DOHH2 (cell line): ENCODE measurements around the gene MMP14.

Experiments
- H3F3A ChIP-seq: fragments of 200-600 bp; sonication (generic), shearing (Covaris generic); 2 replicates; pipeline ENCODE4 v1.6.0; 2016; ENCODE audit warnings: antibody characterized with exemption, mild to moderate bottlenecking; ENCODE audit not compliant: control insufficient read depth, insufficient read depth
- H3K27ac ChIP-seq: fragments of 200-600 bp; sonication (generic); 2 replicates; pipeline ENCODE4 v1.5.1; 2014; ENCODE audit warnings: low read depth, mild to moderate bottlenecking, low read length, moderate library complexity
- H3K27me3 ChIP-seq: fragments of 200-600 bp; sonication (generic); 2 replicates; pipeline ENCODE4 v1.6.1; 2014; ENCODE audit warnings: mild to moderate bottlenecking, low read length, mixed read lengths; ENCODE audit not compliant: control insufficient read depth
- H3K36me3 ChIP-seq: fragments of 200-600 bp; sonication (generic); 2 replicates; pipeline ENCODE4 v1.6.1; 2014; ENCODE audit warnings: mild to moderate bottlenecking, low read length, moderate library complexity, mixed read lengths; ENCODE audit not compliant: control insufficient read depth
- H3K4me1 ChIP-seq: fragments of 200-600 bp; sonication (generic); 2 replicates; pipeline ENCODE4 v1.6.1; 2014; ENCODE audit warnings: mild to moderate bottlenecking, low read length, mixed read lengths; ENCODE audit not compliant: control insufficient read depth
- H3K4me2 ChIP-seq: fragments of 200-600 bp; sonication (generic); 2 replicates; pipeline ENCODE4 v1.6.0; 2014; ENCODE audit warnings: mild to moderate bottlenecking, low read length, moderate library complexity
- H3K4me3 ChIP-seq: fragments of 200-600 bp; sonication (generic); 2 replicates; pipeline ENCODE4 v1.5.1; 2014; ENCODE audit warnings: mild to moderate bottlenecking, low read length, mixed read lengths
- H3K79me2 ChIP-seq: fragments of 200-600 bp; sonication (generic); 2 replicates; pipeline ENCODE4 v1.6.1; 2014; ENCODE audit warnings: mild to moderate bottlenecking, low read length, mixed read lengths; ENCODE audit not compliant: control insufficient read depth
- H3K9me2 ChIP-seq: fragments of 200-600 bp; sonication (generic); replicated peaks from 2 replicates; pipeline ENCODE4 v1.6.1; 2014; ENCODE audit warnings: mild to moderate bottlenecking, low read length, mixed read lengths; ENCODE audit not compliant: control insufficient read depth
- H3K9me3 ChIP-seq: fragments of 200-600 bp; sonication (generic); 2 replicates; pipeline ENCODE4 v1.6.1; 2014; ENCODE audit warnings: antibody characterized with exemption, low read length, mixed read lengths; ENCODE audit not compliant: control insufficient read depth, insufficient read depth
- H4K20me1 ChIP-seq: fragments of 200-600 bp; sonication (generic); 2 replicates; pipeline ENCODE4 v1.6.0; 2014; ENCODE audit warnings: low read depth, mild to moderate bottlenecking, antibody characterized with exemption, low read length, moderate library complexity; ENCODE audit not compliant: control insufficient read depth, insufficient read depth
- EZH2phosphoT487 ChIP-seq: fragments of 200-600 bp; sonication (generic); IDR thresholded peaks from 2 replicates; pipeline ENCODE4 v1.6.1; 2017; ENCODE audit warnings: borderline replicate concordance, mild to moderate bottlenecking, antibody characterized with exemption, low read length, moderate library complexity, mixed read lengths
- TF ChIP-seq, protein P1 (sequence below): fragments of 200-600 bp; sonication (generic); IDR thresholded peaks from one replicate; pipeline ENCODE4 v1.5.1; 2014; ENCODE audit warnings: antibody characterized with exemption, mild to moderate bottlenecking, low read depth, low read length; ENCODE audit not compliant: poor library complexity, severe bottlenecking

Gene MMP14

GRCh38 chr14:22830443-22831010 lies 5.9 kb upstream of the MMP14 start:
- H3K27ac ChIP-seq, result peak overlapping the region; percentile 71
- TF ChIP-seq, protein P1, sequence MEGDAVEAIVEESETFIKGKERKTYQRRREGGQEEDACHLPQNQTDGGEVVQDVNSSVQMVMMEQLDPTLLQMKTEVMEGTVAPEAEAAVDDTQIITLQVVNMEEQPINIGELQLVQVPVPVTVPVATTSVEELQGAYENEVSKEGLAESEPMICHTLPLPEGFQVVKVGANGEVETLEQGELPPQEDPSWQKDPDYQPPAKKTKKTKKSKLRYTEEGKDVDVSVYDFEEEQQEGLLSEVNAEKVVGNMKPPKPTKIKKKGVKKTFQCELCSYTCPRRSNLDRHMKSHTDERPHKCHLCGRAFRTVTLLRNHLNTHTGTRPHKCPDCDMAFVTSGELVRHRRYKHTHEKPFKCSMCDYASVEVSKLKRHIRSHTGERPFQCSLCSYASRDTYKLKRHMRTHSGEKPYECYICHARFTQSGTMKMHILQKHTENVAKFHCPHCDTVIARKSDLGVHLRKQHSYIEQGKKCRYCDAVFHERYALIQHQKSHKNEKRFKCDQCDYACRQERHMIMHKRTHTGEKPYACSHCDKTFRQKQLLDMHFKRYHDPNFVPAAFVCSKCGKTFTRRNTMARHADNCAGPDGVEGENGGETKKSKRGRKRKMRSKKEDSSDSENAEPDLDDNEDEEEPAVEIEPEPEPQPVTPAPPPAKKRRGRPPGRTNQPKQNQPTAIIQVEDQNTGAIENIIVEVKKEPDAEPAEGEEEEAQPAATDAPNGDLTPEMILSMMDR, result no peak
- no peak for TF ChIP-seq EZH2phosphoT487
- no peaks in the 10 kb centered on the region for H4K20me1 ChIP-seq
- H3K9me3 ChIP-seq, result no peaks in the 10 kb centered on the region
- peaks cover 29% of the 10 kb centered on the region for H3K79me2 ChIP-seq
- H3K36me3 ChIP-seq, result peaks cover 44% of the 10 kb centered on the region
- peaks cover 40% of the 10 kb centered on the region for H3K4me1 ChIP-seq
- H3K4me2 ChIP-seq, result peak overlapping the region; percentile 77
- H3K9me2 ChIP-seq, result no peaks in the 10 kb centered on the region
- H3K27me3 ChIP-seq, result no peaks in the 10 kb centered on the region
- peaks cover 19% of the 10 kb centered on the region for H3F3A ChIP-seq
- peak overlapping the region; percentile 96 for H3K4me3 ChIP-seq

DNA sequence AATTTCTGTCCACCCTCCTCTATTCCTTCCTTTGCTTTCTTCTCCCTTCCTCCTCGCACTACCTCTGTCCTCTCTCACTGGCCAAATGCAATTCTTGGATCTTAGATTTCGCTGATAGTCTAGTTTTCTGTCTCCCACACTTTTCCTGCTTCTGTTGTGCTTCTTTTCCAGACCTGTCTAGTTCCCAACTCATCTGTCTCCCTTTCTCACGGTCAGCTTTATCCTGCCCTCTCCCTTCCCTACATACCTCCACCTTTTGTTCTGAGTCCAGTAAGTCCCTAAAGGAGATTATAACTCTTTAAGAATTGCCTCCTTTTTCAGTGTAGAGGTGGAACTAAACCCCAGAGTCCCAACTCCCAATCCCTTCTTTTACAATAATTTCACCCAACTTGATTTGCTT lies 880 bp upstream of the MMP14 start:
- Histone ChIP-seq H3K27me3 (no peaks in the 10 kb centered on the region), H3K9me2 (no peaks in the 10 kb centered on the region), H4K20me1 (no peaks in the 10 kb centered on the region), H3K4me2 (no peak overlapping the region), H3K4me1 (peaks cover 20% of the 10 kb centered on the region), H3K4me3 (no peak overlapping the region), H3K27ac (no peak overlapping the region), H3K79me2 (peaks cover 16% of the 10 kb centered on the region), H3F3A (peaks cover 10% of the 10 kb centered on the region), H3K9me3 (no peaks in the 10 kb centered on the region), H3K36me3 (peaks cover 50% of the 10 kb centered on the region)
- TF ChIP-seq, protein P1, result no peak
- TF ChIP-seq EZH2phosphoT487, result no peak

DNA sequence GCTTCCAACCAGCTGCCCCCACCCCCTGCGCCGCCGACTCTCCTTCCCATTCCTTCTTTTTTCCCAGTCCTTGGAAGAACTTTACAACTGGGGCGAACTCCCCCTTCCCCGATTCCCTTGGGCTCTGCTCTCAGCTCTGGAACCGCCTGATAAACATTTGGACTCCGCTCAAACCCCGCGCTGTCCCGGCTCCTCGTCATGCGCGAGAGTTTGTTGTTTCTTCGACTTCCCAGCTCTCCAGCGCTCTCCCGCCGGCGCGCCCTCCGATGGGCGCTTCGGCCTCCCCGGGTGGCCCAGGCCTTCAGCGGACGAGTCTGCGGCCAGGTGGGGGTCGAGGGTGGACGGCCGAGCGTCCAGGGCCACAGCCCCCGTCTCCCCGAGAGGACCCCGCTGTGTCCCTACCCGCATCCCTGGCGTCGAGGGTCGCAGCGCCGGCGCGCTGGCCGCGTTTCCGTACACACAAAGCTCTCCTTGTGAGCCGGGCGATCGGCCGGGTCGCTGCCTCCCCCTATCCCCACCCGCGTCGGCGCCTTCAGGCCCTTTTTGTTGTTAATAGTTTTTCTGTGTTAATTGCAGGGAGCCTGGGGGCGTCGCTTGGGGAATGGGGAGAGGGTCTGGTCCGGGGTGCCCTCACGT lies 847 bp downstream of the MMP14 start:
- no peaks in the 10 kb centered on the region for H3K79me2 ChIP-seq
- TF ChIP-seq EZH2phosphoT487, result no peak
- TF ChIP-seq, protein P1, result no peak
- no peak overlapping the region for H3K4me3 ChIP-seq
- no peaks in the 10 kb centered on the region for H3K9me3 ChIP-seq
- peaks cover 9% of the 10 kb centered on the region for H3K4me1 ChIP-seq
- no peak overlapping the region for H3K4me2 ChIP-seq
- H3K27me3 ChIP-seq, result no peaks in the 10 kb centered on the region
- no peaks in the 10 kb centered on the region for H4K20me1 ChIP-seq
- peaks cover 8% of the 10 kb centered on the region for H3F3A ChIP-seq
- H3K9me2 ChIP-seq, result no peaks in the 10 kb centered on the region
- no peak overlapping the region for H3K27ac ChIP-seq
- H3K36me3 ChIP-seq, result peaks cover 39% of the 10 kb centered on the region
